Kasumi-1 (cell line): Measurements from ENCODE around the gene TTL.

Experiments
- DNase-seq, 2 experiments: peaks; one replicate each; lab custom pipeline; 2025; lab: John Stamatoyannopoulos, UW

The TTL gene

DNA sequence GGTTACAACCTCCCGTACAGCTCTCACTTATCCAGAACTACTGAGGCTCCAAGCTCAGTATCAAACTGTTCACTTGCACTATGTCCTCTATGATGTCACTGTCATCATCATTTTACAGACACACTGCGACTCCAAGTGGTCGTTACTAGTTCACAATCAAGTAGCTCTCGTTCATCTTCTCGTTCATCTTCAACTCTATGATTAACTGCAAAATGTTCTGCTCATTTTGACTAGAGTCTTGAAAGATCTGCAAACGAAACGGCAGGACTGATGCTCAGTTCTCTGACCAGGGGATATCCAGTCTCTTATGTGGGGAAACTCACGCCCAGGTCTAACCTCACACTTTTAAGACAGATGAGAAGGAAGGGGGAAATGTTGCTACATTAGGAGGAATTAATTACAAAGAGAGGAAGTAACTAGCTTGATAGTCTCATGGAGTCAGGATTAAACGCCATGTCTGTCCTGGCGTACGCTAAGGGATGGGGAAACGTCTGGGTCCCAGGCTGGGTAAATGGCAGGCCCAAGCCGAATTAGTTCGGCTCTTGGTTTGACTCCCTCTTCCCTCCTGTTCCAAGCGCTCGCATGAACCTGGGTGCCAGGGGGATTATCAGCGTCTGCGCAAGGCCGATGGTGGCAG is 101.7 kb downstream of the TTL start:
- peak; percentile 44 to 73 for DNase-seq

DNA sequence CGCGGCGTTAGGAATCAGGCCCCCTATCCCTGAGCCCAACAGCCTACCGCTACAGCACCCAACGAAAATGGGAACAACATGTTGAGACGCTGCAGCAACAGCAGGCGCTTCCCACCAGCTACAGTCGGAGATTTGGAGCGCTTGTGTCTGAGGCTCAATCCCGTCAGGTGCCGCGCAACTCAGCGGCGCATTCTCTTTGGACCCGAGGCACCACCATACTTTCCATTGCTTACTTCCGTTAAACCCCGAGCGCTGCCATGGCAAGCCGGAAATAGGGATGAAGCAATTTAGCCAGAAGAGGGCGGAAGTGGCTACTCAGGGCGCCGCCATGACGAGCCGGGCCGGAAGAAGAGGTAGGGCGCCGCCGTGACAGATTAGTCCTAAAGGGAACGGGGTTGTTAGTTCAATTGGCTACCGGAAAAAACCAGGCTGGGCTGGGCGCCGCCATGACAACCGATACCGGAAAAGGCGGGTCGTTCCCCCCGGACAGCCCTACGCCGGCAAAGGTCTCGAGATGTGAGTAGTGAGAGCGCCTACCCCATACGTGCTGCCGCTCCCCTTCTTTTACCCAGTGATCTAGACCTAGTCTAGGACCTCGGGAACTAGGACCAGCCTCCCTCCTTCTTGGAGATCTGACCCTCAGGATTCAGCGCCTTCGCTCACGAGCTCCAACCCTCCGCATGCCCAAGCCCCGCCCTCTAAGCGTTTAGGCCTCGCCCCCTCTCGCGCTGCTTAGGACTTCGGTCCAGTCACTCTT is 102.4 kb downstream of the TTL start, which contains the start of gene CHCHD5:
Gene CHCHD5 (plus strand): TSS at position 476 of the 757 bp plus-strand sequence. CDS start 39 bp downstream, at position 515.
- peak; percentile 93 to 95 for DNase-seq

DNA sequence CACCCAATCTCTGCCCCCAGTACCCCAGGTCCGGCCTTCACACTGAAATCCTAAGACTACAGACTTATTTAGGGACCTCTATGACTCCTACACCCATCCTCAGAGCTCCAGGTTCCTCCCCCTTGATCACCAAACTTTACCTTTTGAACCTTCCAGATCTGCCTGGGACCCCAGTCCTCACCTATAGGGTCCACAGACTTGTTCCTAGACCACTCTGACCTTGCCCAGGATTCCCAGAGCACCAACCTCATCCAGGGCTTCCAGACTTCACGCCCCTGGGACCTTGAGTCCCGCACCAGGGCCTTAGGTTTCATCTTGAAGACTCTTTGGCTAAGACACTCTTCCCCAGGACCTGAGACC is 102.9 kb downstream of the TTL start:
- no peak for DNase-seq

DNA sequence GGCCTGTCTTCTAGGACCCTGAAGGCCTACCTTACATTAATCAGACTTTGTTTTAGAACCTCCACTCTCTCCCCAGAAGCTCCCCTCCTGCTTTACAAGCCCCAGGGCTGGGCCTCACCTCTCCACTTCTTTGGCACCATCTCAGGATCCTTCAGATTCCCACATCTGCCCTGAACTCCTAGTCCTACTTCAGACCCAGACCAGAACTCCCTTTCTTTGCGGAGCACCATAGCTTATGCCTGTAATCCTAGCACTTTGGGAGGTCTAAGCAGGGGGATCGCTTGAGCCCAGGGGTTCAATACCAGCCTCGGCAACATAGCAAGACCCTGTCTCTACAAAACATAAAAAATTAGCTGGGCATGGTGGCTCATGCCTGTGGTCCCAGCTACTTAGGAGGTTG is 103.4 kb downstream of the TTL start:
- no peak for DNase-seq

DNA sequence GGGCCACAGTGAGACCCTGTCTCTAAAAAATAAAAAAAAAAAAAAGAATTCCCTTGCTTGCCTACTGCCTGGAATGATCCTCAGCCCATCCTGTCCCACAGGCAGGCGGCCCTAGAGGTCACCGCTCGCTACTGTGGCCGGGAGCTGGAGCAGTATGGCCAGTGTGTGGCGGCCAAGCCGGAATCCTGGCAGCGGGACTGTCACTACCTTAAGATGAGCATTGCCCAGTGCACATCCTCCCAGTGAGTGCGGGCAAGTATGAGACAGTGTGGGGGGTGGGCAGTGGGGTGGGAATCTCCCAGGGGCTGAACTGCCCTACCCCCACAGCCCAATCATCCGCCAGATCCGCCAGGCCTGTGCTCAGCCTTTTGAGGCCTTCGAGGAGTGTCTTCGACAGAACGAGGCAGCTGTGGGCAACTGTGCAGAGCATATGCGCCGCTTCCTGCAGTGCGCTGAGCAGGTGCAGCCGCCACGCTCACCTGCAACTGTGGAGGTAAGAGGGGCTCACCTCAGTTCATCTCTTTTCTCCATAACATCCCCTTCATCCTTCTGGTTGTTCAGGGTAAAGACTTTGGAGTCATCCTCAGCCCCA is 104.0 kb downstream of the TTL start:
- DNase-seq = no peak

DNA sequence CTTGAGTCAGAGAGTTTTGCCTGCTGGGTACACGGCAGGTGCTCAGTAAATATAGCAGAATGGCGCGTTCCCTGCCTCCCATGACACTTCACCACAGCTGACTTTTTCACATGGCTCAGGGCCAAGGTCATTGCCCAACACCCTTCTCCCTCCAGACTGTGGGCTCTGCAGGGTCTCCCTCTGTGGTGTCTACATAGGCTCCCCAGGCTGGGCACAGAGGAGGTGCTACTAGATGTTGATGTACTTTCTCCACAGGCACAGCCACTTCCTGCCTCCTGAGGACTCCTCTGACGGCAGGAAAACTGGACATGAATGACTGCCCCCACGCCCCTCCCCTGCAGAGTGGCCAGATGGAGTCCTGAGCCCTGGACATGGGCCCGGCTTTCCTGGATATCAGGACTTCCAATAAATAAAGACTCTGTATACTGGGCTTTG is 106.7 kb downstream of the TTL start:
- no peak for DNase-seq
